Fibroblast of pulmonary artery (primary cell): ENCODE measurements around the gene OAS3.
A peak's percentile ranks its signal among the peaks of the same experiment; 100 is the strongest.

Source experiments
- DNase-seq: peaks from one replicate; pipeline ENCODE4 v3.0.0-alpha.2; 2010; ENCODE audit warnings: low read depth
- H3K4me3 ChIP-seq: replicated peaks from 2 replicates; pipeline ENCODE4 v1.5.1; 2011; ENCODE audit warnings: low read depth, mild to moderate bottlenecking, control low read depth, low read length, moderate library complexity
- CTCF ChIP-seq: IDR thresholded peaks from 2 replicates; pipeline ENCODE4 v1.5.1; 2011; ENCODE audit warnings: mild to moderate bottlenecking, control low read depth, low read length, inconsistent platforms; ENCODE audit errors: missing control alignments

Gene OAS3

GRCh38 chr12:112900298-112901145 lies 37.8 kb upstream of the OAS3 start:
- no peak overlapping the region for H3K4me3 ChIP-seq
- peak; percentile 78 for TF ChIP-seq CTCF
- DNase-seq, result peak; percentile 37

GRCh38 chr12:112901271-112901670 lies 37.0 kb upstream of the OAS3 start:
- no peak for DNase-seq
- TF ChIP-seq CTCF, result no peak
- no peak overlapping the region for H3K4me3 ChIP-seq

- TF ChIP-seq CTCF, result no peak
- no peak overlapping the region for H3K4me3 ChIP-seq
- peak; percentile 37 for DNase-seq
These were observed 33.7 kb upstream of the OAS3 start for GRCh38 chr12:112904571-112904970.

- no peak for TF ChIP-seq CTCF
- DNase-seq, result no peak
- no peak overlapping the region for H3K4me3 ChIP-seq
These were observed 32.7 kb upstream of the OAS3 start for GRCh38 chr12:112905451-112906089.

- peak; percentile 48 for DNase-seq
- H3K4me3 ChIP-seq, result peak within 1 kb of the TSS; percentile 39
- TF ChIP-seq CTCF, result no peak
These were observed 31.4 kb upstream of the OAS3 start, which contains the start of gene OAS1 for GRCh38 chr12:112906712-112907414. TSS of gene OAS1 (plus strand) at chr12:112906962. CDS start at chr12:112907040, 78 bp downstream.

GRCh38 chr12:112907415-112908157 lies 30.7 kb upstream of the OAS3 start:
- H3K4me3 ChIP-seq, result no peak overlapping the region
- no peak for TF ChIP-seq CTCF
- DNase-seq, result no peak
